Calu3 (cell line): ENCODE measurements around the gene RPL22. TPM values are rescaled to one million over a fixed set of nuclear protein-coding genes. Genes with fewer than 3 reads are reported as not detected.
A peak's percentile ranks its signal among the peaks of the same experiment; 100 is the strongest.

Experiments used
- BruUV-seq: library from RNA; stranded (reverse); fragments of 400-500 nt; replicated peaks from 2 replicates; lab custom pipeline; 2021; lab: Mats Ljungman, UMichigan
- CTCF ChIA-PET: fragments of 300-600 bp; sonication (Branson Sonifier 250); formaldehyde crosslinking; loops from one replicate; lab custom pipeline; 2022; ENCODE audit warnings: antibody characterized with exemption; lab: Charles Lee
- DNase-seq: peaks from one replicate; pipeline ENCODE4 v3.0.0; 2022
- H3K27ac Mint-ChIP-seq: one replicate; pipeline ENCODE4 v1.8.0; 2022; ENCODE audit warnings: mixed read lengths; ENCODE audit not compliant: unreplicated experiment
- H3K27me3 Mint-ChIP-seq: one replicate; pipeline ENCODE4 v1.8.0; 2022; ENCODE audit warnings: mixed read lengths; ENCODE audit not compliant: unreplicated experiment
- H3K36me3 Mint-ChIP-seq: one replicate; pipeline ENCODE4 v1.8.0; 2022; ENCODE audit warnings: mild to moderate bottlenecking, moderate library complexity, mixed read lengths; ENCODE audit not compliant: insufficient read depth, unreplicated experiment
- H3K4me1 Mint-ChIP-seq: one replicate; pipeline ENCODE4 v1.8.0; 2022; ENCODE audit warnings: mild to moderate bottlenecking, low read depth, mixed read lengths; ENCODE audit not compliant: unreplicated experiment
- H3K4me3 Mint-ChIP-seq: one replicate; pipeline ENCODE4 v1.8.0; 2022; ENCODE audit warnings: mild to moderate bottlenecking, low read depth, moderate library complexity, mixed read lengths; ENCODE audit not compliant: unreplicated experiment
- H3K9me3 Mint-ChIP-seq: one replicate; pipeline ENCODE4 v1.8.0; 2022; ENCODE audit warnings: low read depth, mixed read lengths; ENCODE audit not compliant: unreplicated experiment
- CTCF ChIP-seq: fragments of 200-600 bp; IDR thresholded peaks from one replicate; pipeline ENCODE4 v1.8.0; 2022; ENCODE audit warnings: antibody characterized with exemption; ENCODE audit not compliant: unreplicated experiment
- intact Hi-C: fragments of 100-400 bp; cut with micrococcal nuclease; formaldehyde crosslinking; loops from one replicate; pipeline ENCODE4 v1.10.0; 2022; ENCODE audit not compliant: unreplicated experiment
- total RNA-seq: library from RNA; stranded (reverse); gene quantifications from 2 replicates; pipeline ENCODE4 v1.2.3, GENCODE V29; 2022

Gene RPL22
- total RNA-seq, 1 experiment from 2014 or later, result 259 TPM

GRCh38 chr1:6218375-6219164 lies 19.2 kb upstream of the RPL22 start:
- CTCF ChIA-PET, result interaction anchor here (0.6 to 0.9 kb wide), 2 partner anchors 13 to 14 kb away, joined by 3 read pairs; no protein-coding TSS in a partner anchor
- H3K4me1 Mint-ChIP-seq, result peaks cover 43% of the 10 kb centered on the region
- H3K27ac Mint-ChIP-seq, result peak overlapping the region; percentile 87
- intact Hi-C loops, result no loop called here
- no peak for TF ChIP-seq CTCF
- peak overlapping the region; percentile 26 for H3K4me3 Mint-ChIP-seq
- H3K9me3 Mint-ChIP-seq, result no peaks in the 10 kb centered on the region
- no peaks in the 10 kb centered on the region for H3K27me3 Mint-ChIP-seq
- no TSS peak for BruUV-seq
- peaks cover 78% of the 10 kb centered on the region for H3K36me3 Mint-ChIP-seq
- DNase-seq, result peak; percentile 47

- H3K27ac Mint-ChIP-seq, result no peak overlapping the region
- H3K4me1 Mint-ChIP-seq, result peaks cover 5% of the 10 kb centered on the region
- no TSS peak for BruUV-seq
- no peaks in the 10 kb centered on the region for H3K27me3 Mint-ChIP-seq
- TF ChIP-seq CTCF, result no peak
- CTCF ChIA-PET, result no interaction called here
- no peak overlapping the region for H3K4me3 Mint-ChIP-seq
- no peak for DNase-seq
- intact Hi-C loops, result no loop called here
- H3K36me3 Mint-ChIP-seq, result peaks cover 78% of the 10 kb centered on the region
- no peaks in the 10 kb centered on the region for H3K9me3 Mint-ChIP-seq
Observed at GRCh38 chr1:6212193-6212959, 13.0 kb upstream of the RPL22 start.

- DNase-seq, result no peak
- Mint-ChIP-seq H3K4me1 (no peaks in the 10 kb centered on the region), H3K27ac (no peak overlapping the region), H3K27me3 (no peaks in the 10 kb centered on the region), H3K4me3 (no peak overlapping the region), H3K36me3 (peaks cover 78% of the 10 kb centered on the region), H3K9me3 (no peaks in the 10 kb centered on the region)
- BruUV-seq, result no TSS peak
- intact Hi-C loops, result no loop called here
- CTCF ChIA-PET, result no interaction called here
- no peak for TF ChIP-seq CTCF
Observed at GRCh38 chr1:6211731-6212130, 12.3 kb upstream of the RPL22 start.

GRCh38 chr1:6210591-6211355 lies 11.4 kb upstream of the RPL22 start:
- DNase-seq, result no peak
- no TSS peak for BruUV-seq
- no peak for TF ChIP-seq CTCF

More at GRCh38 chr1:6210591-6211355, 11.4 kb upstream of the RPL22 start:
- H3K36me3 Mint-ChIP-seq, result peaks cover 80% of the 10 kb centered on the region
- no peak overlapping the region for H3K27ac Mint-ChIP-seq
- CTCF ChIA-PET, result no interaction called here
- intact Hi-C loops, result no loop called here
- H3K27me3 Mint-ChIP-seq, result no peaks in the 10 kb centered on the region
- no peaks in the 10 kb centered on the region for H3K9me3 Mint-ChIP-seq
- H3K4me1 Mint-ChIP-seq, result no peaks in the 10 kb centered on the region
- H3K4me3 Mint-ChIP-seq, result no peak overlapping the region
